OCI-M1 (cell line): Measurements from ENCODE around the gene PTPRN2.

Experiments
- DNase-seq: peaks from one replicate; lab custom pipeline; 2025; lab: John Stamatoyannopoulos, UW

PTPRN2 gene

GRCh38 chr7:158094671-158095226, 492.9 kb downstream of the PTPRN2 start:
- no peak for DNase-seq

GRCh38 chr7:158094046-158094445, 493.6 kb downstream of the PTPRN2 start:
- no peak for DNase-seq

- DNase-seq, result no peak
Measured at GRCh38 chr7:158093156-158093796, 494.3 kb downstream of the PTPRN2 start.

- no peak for DNase-seq
Measured at GRCh38 chr7:158087196-158087595, 500.4 kb downstream of the PTPRN2 start.

- DNase-seq, result no peak
Measured at GRCh38 chr7:158085741-158086695, 501.6 kb downstream of the PTPRN2 start.

- no peak for DNase-seq
Measured at GRCh38 chr7:158084555-158084954, 503.1 kb downstream of the PTPRN2 start.

- no peak for DNase-seq
Measured at GRCh38 chr7:158083526-158084310, 503.9 kb downstream of the PTPRN2 start.

- DNase-seq, result no peak
Measured at GRCh38 chr7:158082761-158083160, 504.9 kb downstream of the PTPRN2 start.

- no peak for DNase-seq
Measured at GRCh38 chr7:158080899-158081445, 506.7 kb downstream of the PTPRN2 start.

- no peak for DNase-seq
Measured at GRCh38 chr7:158077934-158078910, 509.4 kb downstream of the PTPRN2 start.

- DNase-seq, result no peak
Measured at GRCh38 chr7:158077151-158077840, 510.3 kb downstream of the PTPRN2 start.

- DNase-seq, result no peak
Measured at GRCh38 chr7:158076656-158077055, 511.0 kb downstream of the PTPRN2 start.

GRCh38 chr7:158076215-158076614, 511.4 kb downstream of the PTPRN2 start:
- DNase-seq, result no peak

- no peak for DNase-seq
Measured at GRCh38 chr7:158075633-158076001, 512.0 kb downstream of the PTPRN2 start.

- no peak for DNase-seq
Measured at GRCh38 chr7:158074896-158075632, 512.6 kb downstream of the PTPRN2 start.

- no peak for DNase-seq
Measured at GRCh38 chr7:158073845-158074840, 513.5 kb downstream of the PTPRN2 start.

GRCh38 chr7:158072991-158073730, 514.5 kb downstream of the PTPRN2 start:
- DNase-seq, result no peak
